ENCODE results near the gene CSNK1D.
A peak's percentile ranks its signal among the peaks of the same experiment; 100 is the strongest.

CSNK1D gene

GRCh38 chr17:82230609-82231311 is 42.7 kb downstream of the CSNK1D start:
- no peak for DNase-seq (ENCODE audit: extremely low read depth in 1 of 2, low read depth in 1 of 2)

- DNase-seq (ENCODE audit: extremely low read depth in 1 of 2, low read depth in 1 of 2) = no peak
Measured at GRCh38 chr17:82229698-82230608, 43.5 kb downstream of the CSNK1D start.

DNA sequence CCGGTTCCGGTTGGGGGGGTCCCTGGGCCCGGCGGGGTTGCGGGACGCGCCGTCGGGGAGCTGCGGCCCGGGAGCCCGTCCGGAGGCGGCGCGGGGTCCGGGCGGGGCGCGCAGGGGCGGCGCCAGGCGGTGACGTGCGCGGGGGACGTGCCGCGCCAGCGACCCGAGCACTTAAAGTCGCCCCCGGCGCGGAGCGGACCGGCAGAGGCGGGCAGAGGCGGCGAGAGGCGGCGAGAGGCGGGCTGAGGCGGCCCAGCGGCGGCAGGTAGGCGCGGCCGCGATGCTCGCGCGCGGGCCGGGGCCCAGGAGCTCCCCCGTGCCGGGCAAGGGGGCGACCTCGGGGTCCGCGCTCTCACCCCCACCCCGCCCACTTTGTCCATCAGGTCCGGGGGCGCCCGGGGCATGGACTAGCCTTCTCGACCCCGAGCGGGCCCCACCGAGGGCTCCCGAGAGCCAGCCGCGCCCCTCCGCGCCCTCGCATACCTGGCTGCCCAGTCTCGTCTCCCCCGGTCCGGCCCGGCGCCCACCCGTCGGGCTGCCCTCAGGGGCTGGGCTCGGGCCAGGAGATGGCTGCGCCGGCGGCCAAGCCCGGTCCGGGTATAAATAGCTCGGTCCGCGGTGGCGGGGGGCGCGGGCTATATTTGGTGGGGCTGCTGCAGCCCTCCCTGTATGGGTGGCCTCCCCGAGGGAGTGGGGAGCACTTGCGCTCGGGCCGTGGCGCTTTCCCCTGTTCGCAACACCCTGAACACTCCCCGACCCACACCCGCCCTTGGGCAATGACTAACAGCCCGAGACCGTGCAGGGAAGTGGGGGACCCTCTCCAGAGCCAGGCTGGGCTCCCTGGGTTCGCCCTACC is 44.4 kb downstream of the CSNK1D start, which contains the start of gene SLC16A3:
Gene SLC16A3 (plus strand): TSS at position 201 of the 856 bp plus-strand sequence. CDS start 6,967 bp downstream, outside the sequence.
- peak in 1 of 2 donors; percentile 61 for DNase-seq (ENCODE audit: extremely low read depth in 1 of 2, low read depth in 1 of 2)

DNA sequence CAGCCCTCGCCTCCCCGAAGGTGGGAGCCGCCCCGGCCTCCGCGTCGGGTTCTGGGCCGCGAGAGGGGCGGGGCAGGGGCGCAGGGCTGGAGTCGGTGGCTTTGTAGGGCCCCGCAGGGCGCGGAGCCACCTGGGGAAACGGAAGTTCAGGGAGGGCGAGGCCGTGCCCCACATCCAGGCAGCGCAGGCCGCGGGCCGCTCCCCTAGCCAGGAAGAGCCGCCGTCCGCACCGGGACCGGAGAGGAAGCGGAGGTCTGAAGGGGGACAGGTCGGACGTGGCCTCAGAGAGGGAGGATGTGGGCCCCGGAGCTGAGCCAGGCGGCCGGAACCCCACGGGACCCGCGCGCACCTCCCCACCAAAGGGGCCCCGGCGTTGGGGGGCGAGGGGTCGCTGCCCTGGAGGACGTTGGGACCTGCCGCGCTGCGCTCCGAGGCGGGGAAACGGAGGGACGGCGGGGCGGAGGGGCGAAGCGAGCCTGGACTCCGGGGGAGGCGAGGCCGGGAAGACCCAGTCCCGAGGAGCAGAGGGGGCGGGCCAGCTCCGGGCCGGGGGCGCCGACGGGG is 45.1 kb downstream of the CSNK1D start:
- no peak for DNase-seq (ENCODE audit: extremely low read depth in 1 of 2, low read depth in 1 of 2)

DNA sequence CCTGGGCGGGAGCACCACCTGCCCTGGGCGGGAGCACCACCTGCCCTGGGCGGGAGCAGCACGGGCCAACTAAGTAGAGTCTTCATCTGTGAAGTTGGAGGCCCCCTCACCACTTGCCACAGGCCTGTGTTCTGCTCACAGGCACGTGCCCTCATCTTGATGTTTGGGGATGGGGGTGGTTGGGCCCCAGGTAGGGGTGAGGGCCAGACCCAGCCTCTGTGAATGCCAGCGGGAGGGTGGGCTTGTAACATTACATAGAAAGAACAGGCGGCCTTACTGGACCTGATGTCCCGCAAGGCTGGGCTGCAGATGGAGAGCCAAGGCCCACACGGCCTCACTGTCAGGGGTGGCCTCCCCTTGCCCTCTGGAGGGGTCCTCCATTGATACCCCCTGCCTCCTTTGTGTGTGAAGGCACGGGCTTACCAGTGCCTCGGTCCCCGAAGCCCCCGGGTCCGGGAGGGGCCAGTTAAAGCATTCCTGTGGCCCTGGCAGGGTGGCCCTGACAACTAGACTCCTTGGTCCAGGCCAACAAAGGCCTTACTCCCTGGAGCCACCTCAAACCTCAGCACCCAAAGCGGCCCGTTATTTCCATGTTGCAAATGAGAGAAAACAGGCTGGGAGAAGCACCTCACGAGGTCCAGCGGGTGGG is 45.7 kb downstream of the CSNK1D start:
- DNase-seq (ENCODE audit: extremely low read depth in 1 of 2, low read depth in 1 of 2) = no peak

DNA sequence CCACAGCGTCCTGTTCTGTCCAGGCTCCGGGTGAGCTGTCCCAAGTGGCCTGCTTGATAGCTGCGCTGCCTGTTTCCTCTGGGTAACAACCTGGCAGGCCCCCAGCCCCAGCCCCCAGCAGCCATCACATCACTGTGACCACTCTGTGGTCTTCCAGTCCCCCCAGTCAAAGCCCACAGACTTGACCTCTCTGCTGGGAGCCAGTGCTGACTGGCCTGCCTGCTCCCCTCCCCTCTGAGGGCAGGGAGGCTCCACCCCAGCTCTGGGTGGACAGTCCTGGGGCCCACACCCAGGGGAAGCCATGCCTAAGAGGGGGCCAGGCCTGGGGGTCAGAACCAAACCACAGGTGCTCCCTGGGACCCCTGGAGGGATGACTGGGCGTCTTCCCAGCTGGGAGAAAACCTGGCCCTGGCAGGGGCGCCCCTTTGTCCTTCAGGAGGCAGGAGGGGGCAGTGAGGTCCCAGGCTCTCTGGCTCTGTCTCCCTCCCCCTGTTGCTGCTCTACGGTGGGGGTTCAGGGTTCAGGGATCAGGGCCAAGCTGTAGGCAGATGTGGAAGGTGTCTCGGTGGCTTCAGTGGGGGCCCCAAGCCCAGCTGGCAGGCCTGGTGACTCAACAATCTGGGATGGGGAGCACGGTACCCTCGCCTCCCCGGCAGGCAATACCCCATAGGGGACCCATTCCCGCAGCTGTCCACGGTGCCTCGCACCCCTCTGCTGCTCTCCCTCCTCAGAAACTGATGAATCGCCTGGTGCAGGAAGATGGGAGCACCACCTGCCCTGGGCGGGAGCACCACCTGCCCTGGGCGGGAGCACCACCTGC is 46.5 kb downstream of the CSNK1D start:
- no peak for DNase-seq (ENCODE audit: extremely low read depth in 1 of 2, low read depth in 1 of 2)

DNA sequence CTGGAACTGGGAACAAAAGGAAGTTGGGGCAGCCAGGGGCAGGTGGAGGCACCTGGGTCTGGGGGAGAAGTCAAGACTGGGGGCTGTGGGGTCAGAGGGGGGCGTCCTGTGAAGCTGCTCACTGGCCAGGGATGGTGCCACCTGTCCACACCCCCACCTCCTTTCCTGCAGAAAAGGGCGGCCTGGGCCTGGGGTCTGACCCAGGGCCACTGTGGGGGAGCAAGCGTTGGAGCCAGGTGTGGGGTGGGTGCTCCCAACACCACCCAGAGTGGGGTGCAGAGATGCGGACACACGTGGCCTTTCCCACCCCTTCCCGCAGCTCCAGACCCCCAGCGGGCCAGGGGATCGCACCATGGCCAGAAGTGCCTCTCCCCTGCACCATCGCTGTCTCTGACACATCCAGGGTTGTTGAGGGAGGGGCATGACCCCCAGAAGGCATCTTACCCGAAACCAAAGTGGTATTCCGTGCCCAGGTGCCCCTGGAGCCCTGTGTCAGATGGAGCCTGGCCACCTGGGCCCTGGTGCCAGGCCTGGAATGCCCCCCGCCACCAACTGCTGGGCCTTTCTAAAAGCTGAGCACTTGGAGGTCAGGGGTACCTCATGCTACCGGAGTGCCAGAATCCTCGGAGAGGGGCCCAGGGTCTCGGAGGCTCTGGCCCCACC is 47.2 kb downstream of the CSNK1D start:
- no peak for DNase-seq (ENCODE audit: extremely low read depth in 1 of 2, low read depth in 1 of 2)

GRCh38 chr17:82225368-82226029 is 48.0 kb downstream of the CSNK1D start:
- no peak for DNase-seq (ENCODE audit: extremely low read depth in 1 of 2, low read depth in 1 of 2)

- DNase-seq (ENCODE audit: extremely low read depth in 1 of 2, low read depth in 1 of 2) = no peak
Measured at GRCh38 chr17:82224666-82225065, 48.8 kb downstream of the CSNK1D start.

DNA sequence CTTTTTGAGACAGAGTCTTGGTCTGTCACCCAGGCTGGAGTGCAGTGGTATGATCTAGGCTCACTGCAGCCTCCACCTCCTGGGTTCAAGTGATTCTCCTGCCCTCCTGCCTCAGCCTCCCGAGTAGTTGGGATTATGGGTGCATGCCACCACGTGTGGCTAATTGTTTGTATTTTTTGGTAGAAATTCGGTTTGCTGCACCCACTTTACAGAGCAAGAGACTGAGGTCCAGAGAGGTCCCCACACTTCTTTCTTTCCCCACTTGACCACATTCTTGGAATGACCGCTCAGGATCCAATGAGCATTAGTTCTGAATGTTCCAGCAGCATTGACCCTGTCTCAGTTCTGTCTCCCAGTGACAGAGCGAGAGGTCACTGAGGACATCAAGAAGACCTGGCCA is 50.0 kb downstream of the CSNK1D start:
- no peak for DNase-seq (ENCODE audit: extremely low read depth in 1 of 2, low read depth in 1 of 2)

- DNase-seq (ENCODE audit: extremely low read depth in 1 of 2, low read depth in 1 of 2) = no peak
Measured at GRCh38 chr17:82222816-82223215, 50.7 kb downstream of the CSNK1D start.

DNA sequence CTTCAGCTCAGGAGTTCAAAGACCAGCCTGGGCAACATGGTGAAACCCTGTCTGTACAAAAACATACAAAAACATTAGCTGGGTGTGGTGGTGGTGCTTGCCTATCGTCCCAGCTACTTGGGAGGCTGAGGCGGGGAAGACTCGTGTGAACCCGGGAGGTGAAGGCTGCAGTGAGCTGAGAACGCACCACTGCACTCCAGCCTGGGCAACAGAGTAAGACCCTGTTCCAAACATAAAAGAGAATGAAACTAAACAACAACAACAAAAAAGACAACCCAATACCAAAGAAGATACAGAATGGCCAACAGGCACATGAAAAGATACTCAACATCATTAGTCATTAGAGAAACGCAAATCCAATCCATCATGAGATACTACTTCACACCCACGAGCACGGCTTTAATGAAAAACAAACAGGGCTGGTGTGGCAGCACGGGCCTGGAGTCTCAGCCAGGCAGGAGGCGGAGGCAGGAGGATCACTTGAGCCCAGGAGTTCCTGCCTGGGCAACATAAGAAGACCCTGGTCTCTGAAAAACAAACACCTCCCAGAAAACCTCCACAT is 52.1 kb downstream of the CSNK1D start:
- DNase-seq (ENCODE audit: extremely low read depth in 1 of 2, low read depth in 1 of 2) = no peak

DNA sequence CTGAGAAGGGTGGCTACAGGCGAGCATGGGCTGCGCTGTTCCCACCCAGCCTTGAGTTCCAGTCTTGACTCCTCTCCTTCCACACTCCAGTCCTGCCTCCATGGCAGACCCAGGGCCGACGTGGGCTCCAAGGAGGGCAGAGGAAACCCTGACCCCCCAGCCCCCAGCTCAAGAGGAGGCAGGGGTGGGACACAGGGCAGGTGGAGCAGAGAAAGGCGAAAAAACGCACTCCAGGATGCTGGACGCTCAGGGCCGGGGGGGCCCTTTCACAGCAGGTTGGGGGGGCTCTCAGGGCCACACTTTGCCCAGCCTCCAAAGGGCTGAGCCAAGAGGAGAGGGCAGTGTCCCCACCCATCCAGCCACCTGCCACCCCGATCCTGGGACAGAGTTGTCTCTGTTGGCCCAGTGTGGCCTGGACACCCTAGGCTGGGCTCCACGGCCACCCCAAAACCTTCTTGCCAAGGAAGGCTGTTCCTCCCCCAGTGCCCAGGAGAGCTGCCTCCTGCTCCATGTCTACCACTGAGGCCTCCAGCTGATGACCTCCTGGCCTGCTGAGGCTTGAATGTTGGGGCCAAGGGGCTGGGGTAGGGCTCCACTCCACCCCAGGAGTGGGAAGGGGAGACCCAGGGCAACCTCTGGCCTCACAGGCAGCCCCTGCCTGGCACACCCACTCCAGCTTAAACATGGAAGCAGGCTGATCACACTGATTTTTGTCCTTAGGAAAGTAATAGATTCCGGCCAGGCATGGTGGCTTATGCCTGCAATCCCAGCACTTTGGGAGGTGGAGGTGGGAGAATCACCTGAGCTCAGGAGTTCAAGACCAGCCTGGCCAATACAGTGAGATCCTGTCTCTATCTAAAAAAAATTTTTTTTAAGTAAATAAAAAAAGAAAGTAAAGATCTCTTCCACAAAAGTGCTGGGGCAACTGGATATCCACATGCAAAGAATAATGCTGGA is 53.5 kb downstream of the CSNK1D start:
- DNase-seq (ENCODE audit: extremely low read depth in 1 of 2, low read depth in 1 of 2) = no peak

DNA sequence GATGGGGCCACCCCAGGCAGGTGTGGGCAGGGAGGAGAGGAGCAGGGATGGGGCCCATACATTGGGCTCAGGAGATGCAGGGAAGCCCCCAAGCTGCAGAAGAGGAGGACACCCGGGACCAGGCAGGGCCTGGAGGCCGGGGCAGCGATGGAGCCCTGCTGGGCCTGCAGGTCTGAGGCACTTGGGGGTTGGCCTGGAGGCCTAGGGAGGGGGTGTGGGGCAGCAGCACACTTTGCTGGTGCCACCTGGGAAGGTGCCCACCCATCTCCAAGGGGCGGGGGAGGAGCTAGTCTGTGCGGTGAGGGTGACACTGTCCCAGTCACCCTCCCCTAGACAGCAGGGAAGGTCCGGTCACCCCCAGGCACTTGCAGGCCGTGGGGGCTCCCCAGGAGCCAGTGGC is 54.4 kb downstream of the CSNK1D start:
- DNase-seq (ENCODE audit: extremely low read depth in 1 of 2, low read depth in 1 of 2) = no peak

DNA sequence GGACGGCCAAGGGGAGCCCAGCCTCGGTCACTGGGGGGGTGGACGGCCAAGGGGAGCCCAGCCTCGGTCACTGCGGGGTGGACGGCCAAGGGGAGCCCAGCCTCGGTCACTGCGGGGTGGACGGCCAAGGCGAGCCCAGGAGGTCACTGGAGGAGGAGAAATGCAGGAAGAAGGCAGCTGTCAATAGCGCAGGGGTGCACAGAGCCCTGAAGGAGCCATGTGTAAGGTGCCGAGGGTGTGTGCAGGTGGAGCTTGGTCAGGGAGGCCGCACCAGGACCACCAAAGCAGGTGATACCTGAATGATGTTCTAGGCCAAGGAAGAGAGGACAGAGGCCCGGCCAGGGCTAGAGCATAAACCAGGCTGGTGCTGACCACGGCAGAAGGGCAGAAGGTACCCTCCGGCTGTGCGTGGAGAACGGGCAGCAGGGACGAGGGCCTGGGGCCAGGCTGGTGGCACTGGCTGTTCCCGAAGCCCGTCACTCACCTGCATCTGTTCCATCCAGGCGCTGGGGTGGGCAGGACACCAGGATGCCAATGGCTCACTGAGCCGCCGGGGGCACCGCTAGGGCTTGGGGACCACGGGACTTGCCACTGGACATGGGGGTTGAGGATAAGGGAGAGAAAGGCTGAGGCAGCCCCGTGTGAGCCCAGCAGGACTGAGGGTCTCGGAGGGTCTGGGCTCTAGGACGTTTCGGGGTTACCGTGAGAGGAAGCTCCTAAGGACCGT is 55.0 kb downstream of the CSNK1D start:
- no peak for DNase-seq (ENCODE audit: extremely low read depth in 1 of 2, low read depth in 1 of 2)

DNA sequence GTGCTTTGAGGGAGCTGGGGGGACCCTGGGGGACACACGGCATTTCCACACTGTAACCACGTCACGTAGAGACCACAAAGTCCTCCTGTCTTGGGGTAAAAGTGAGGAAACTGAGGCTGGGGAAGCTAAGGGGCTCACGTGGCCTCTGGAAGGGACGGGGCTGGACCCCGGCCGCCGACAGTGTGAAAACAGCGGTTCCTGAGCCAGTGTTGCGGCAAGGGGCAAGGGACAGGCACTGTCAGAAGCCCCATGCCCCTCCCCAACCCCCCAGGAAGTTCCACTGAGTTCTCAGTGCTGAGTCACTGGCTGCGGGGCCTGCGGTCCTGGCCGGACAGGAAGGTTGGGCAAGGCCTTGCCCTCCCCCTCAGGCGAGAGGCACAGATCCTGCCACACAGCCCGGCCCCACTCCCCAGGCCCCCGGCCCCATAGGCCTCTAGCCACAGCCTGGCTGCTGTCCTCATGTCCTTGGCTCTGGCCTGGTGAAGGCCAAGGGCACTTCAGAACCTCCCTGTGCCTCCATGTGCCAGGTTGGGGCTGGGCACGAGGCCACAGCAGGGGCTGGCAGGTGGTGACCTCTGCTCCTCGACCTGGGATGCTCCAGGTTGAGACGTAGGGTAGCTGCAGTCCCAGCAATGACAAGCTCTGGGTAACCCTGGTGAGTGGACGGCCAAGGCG is 55.8 kb downstream of the CSNK1D start:
- no peak for DNase-seq (ENCODE audit: extremely low read depth in 1 of 2, low read depth in 1 of 2)
